HepG2 (cell line): ENCODE measurements around the gene HIVEP2. TPM values are rescaled to one million over a fixed set of nuclear protein-coding genes. Genes with fewer than 3 reads are reported as not detected.

Source experiments
- BRD4 ChIP-seq: sonication (generic); formaldehyde crosslinking; IDR thresholded peaks from 2 replicates; pipeline ENCODE4 v1.4.0; 2020; ENCODE audit warnings: missing genetic modification reagents
- DMAP1 ChIP-seq: IDR thresholded peaks from 2 replicates; pipeline ENCODE4 v1.6.1; 2016
- JUNB ChIP-seq: sonication (generic); formaldehyde crosslinking; IDR thresholded peaks from 2 replicates; pipeline ENCODE4 v1.8.0; 2022; ENCODE audit warnings: missing genetic modification reagents, mild to moderate bottlenecking, borderline replicate concordance
- KLF11 ChIP-seq: IDR thresholded peaks from 2 replicates; pipeline ENCODE4 v1.6.1; 2016; ENCODE audit warnings: missing compliant biosample characterization
- MAZ ChIP-seq, 2 experiments: sonication (generic) in 1 of 2; formaldehyde crosslinking in 1 of 2; IDR thresholded peaks; 2 replicates each; pipeline versions ENCODE4 v1.5.0 to v1.6.1; 2012 to 2020; ENCODE audit warnings: low read depth in 2 of 2, mild to moderate bottlenecking in 2 of 2, borderline replicate concordance in 1 of 2, improper control_type of control experiment in 1 of 2, low read length in 1 of 2, missing genetic modification reagents in 1 of 2, moderate library complexity in 1 of 2
- NFYB ChIP-seq: sonication (generic); formaldehyde crosslinking; IDR thresholded peaks from 2 replicates; pipeline ENCODE4 v1.4.0; 2020; ENCODE audit warnings: missing genetic modification reagents
- PRPF4 ChIP-seq: fragments of 200-400 bp; formaldehyde crosslinking; IDR thresholded peaks from 2 replicates; pipeline ENCODE4 v1.6.1; 2016; ENCODE audit warnings: low read length, low read depth; ENCODE audit not compliant: poor library complexity, severe bottlenecking
- RBM39 ChIP-seq: fragments of 200-400 bp; formaldehyde crosslinking; IDR thresholded peaks from one replicate; pipeline ENCODE4 v1.6.1; 2018; ENCODE audit warnings: antibody characterized with exemption, mild to moderate bottlenecking, low read depth, low read length; ENCODE audit not compliant: poor library complexity, severe bottlenecking
- RXRA ChIP-seq: sonication (generic); formaldehyde crosslinking; IDR thresholded peaks from 2 replicates; pipeline ENCODE4 v1.5.1; 2020; ENCODE audit warnings: missing genetic modification reagents
- TOE1 ChIP-seq: sonication (generic); formaldehyde crosslinking; IDR thresholded peaks from 2 replicates; pipeline ENCODE4 v1.4.0; 2020; ENCODE audit warnings: mild to moderate bottlenecking, missing genetic modification reagents
- ZMAT3 ChIP-seq: sonication (generic); formaldehyde crosslinking; conservative IDR thresholded peaks from 2 replicates; pipeline ENCODE4 v1.7.0; 2021; ENCODE audit warnings: missing genetic modification reagents
- ZNF225 ChIP-seq: sonication (generic); formaldehyde crosslinking; IDR thresholded peaks from 2 replicates; pipeline ENCODE4 v1.4.0; 2020; ENCODE audit warnings: mild to moderate bottlenecking, missing genetic modification reagents
- ZNF235 ChIP-seq: sonication (generic); formaldehyde crosslinking; IDR thresholded peaks from 2 replicates; pipeline ENCODE4 v1.8.1; 2023; ENCODE audit warnings: mild to moderate bottlenecking, missing genetic modification reagents, borderline replicate concordance
- ZNF484 ChIP-seq: sonication (generic); formaldehyde crosslinking; IDR thresholded peaks from 2 replicates; pipeline ENCODE4 v1.5.1; 2020; ENCODE audit warnings: mild to moderate bottlenecking, low read depth, missing genetic modification reagents, borderline replicate concordance
- ZNF678 ChIP-seq: sonication (generic); formaldehyde crosslinking; IDR thresholded peaks from 2 replicates; pipeline ENCODE4 v1.4.0; 2020; ENCODE audit warnings: mild to moderate bottlenecking, missing genetic modification reagents
- ZSCAN31 ChIP-seq: sonication (generic); formaldehyde crosslinking; IDR thresholded peaks from 2 replicates; pipeline ENCODE4 v1.5.0; 2020; ENCODE audit warnings: low read depth, mild to moderate bottlenecking, missing genetic modification reagents
- polyA plus RNA-seq, 8 experiments: library from polyadenylated mRNA; depleted of rRNA in 3 of 8; stranded (reverse) in 7 of 8; unstranded in 1 of 8; fragments of >200 nt; fragmentation: Illumina TruSeq in 4 of 8; extraction: Trizol in 4 of 8; gene quantifications; 2 replicates each; pipeline versions ENCODE4 v1.2.1 to v1.2.3, GENCODE V29; 2011 to 2016; ENCODE audit warnings: low read depth in 4 of 8, missing spikeins in 1 of 8, mixed read lengths in 1 of 8; ENCODE audit not compliant: insufficient read depth in 1 of 8
- total RNA-seq, 5 experiments: library from RNA; depleted of rRNA; stranded (reverse); fragments of >200 nt; fragmentation: Illumina TruSeq; extraction: Trizol; gene quantifications; 2 replicates each; pipeline ENCODE4 v1.2.3, GENCODE V29; 2016; ENCODE audit warnings: low read depth in 1 of 5
- TF ChIP-seq, protein P1 (sequence below): sonication (generic); formaldehyde crosslinking; IDR thresholded peaks from 2 replicates; pipeline ENCODE4 v1.5.0; 2020; ENCODE audit warnings: missing genetic modification reagents
- TF ChIP-seq, protein P2 (sequence below), 2 experiments: fragments of 450-650 bp in 1 of 2; sonication (generic) in 1 of 2; formaldehyde crosslinking; IDR thresholded peaks; 2 replicates each; pipeline versions ENCODE4 v1.5.0 to v1.8.0; 2020 to 2022; ENCODE audit warnings: mild to moderate bottlenecking in 1 of 2, missing genetic modification reagents in 1 of 2
- TF ChIP-seq, protein P3 (sequence below): sonication (generic); formaldehyde crosslinking; IDR thresholded peaks from 2 replicates; pipeline ENCODE4 v1.5.0; 2020; ENCODE audit warnings: missing genetic modification reagents
- TF ChIP-seq, protein P4 (sequence below): IDR thresholded peaks from 2 replicates; pipeline ENCODE4 v1.6.1; 2016; ENCODE audit warnings: missing compliant biosample characterization, missing genetic modification reagents, borderline replicate concordance
- TF ChIP-seq, protein P5 (sequence below): sonication (generic); formaldehyde crosslinking; IDR thresholded peaks from 2 replicates; pipeline ENCODE4 v1.4.0; 2020; ENCODE audit warnings: mild to moderate bottlenecking, missing genetic modification reagents

The HIVEP2 gene
- total and polyA plus RNA-seq, 2 of the 13 experiments (the other 11 are each of a cell fraction or from before 2014, with no cell fraction given), result 3.4 to 12.9 TPM

DNA sequence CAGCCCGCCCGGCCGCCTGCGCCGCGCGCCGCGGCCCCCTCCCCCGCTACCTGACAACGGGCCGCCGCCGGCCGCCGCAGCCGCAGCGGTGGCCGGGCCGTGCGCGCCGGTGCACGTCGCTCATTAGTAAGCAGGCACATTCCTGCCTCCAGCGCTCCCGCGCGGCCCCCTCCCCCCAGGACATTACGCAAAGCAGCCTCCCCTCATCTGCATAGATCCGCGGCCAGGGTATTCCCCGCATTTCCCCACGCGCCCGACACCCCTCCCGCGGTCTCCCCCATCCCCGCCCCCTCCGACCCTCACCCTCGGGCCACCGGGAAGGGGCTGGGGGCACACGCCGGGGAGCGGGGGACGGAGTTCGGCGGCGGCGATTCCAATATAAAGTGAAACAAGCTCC, at the start of gene HIVEP2 (continued):
- TF ChIP-seq ZMAT3 (0 out of 2 replicates have a peak, but pooled peaks have one; percentile 33), KLF11 (CRISPR knock-in tag) (no peak), ZNF235 (CRISPR knock-in tag) (0 out of 2 replicates have a peak, but pooled peaks have one; percentile 9), ZSCAN31 (CRISPR knock-in tag) (0 out of 2 replicates have a peak, but pooled peaks have one; percentile 13), ZNF678 (CRISPR knock-in tag) (no peak), ZNF225 (no peak), MAZ (IDR thresholded peaks at IDR 0.05; ENCODE audit: borderline replicate concordance, low read depth, low read length) (peak; percentile 98), MAZ (CRISPR knock-in tag; IDR thresholded peaks at IDR 0.05; ENCODE audit: low read depth) (peak; percentile 93), BRD4 (CRISPR knock-in tag) (no peak), NFYB (CRISPR knock-in tag) (no peak), RXRA (no peak), DMAP1 (CRISPR knock-in tag) (no peak), PRPF4 (no peak), JUNB (no peak), TOE1 (CRISPR knock-in tag) (no peak), RBM39 (no peak), ZNF484 (CRISPR knock-in tag) (no peak)
- TF ChIP-seq, protein P1, sequence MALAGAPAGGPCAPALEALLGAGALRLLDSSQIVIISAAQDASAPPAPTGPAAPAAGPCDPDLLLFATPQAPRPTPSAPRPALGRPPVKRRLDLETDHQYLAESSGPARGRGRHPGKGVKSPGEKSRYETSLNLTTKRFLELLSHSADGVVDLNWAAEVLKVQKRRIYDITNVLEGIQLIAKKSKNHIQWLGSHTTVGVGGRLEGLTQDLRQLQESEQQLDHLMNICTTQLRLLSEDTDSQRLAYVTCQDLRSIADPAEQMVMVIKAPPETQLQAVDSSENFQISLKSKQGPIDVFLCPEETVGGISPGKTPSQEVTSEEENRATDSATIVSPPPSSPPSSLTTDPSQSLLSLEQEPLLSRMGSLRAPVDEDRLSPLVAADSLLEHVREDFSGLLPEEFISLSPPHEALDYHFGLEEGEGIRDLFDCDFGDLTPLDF (CRISPR knock-in tag), result no peak
- TF ChIP-seq, protein P2, sequence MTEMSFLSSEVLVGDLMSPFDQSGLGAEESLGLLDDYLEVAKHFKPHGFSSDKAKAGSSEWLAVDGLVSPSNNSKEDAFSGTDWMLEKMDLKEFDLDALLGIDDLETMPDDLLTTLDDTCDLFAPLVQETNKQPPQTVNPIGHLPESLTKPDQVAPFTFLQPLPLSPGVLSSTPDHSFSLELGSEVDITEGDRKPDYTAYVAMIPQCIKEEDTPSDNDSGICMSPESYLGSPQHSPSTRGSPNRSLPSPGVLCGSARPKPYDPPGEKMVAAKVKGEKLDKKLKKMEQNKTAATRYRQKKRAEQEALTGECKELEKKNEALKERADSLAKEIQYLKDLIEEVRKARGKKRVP (CRISPR knock-in tag; IDR thresholded peaks at IDR 0.05), result no peak; a peak in 1 of 4 replicates
- TF ChIP-seq, protein P3, sequence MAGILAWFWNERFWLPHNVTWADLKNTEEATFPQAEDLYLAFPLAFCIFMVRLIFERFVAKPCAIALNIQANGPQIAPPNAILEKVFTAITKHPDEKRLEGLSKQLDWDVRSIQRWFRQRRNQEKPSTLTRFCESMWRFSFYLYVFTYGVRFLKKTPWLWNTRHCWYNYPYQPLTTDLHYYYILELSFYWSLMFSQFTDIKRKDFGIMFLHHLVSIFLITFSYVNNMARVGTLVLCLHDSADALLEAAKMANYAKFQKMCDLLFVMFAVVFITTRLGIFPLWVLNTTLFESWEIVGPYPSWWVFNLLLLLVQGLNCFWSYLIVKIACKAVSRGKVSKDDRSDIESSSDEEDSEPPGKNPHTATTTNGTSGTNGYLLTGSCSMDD (CRISPR knock-in tag), result no peak
- TF ChIP-seq, protein P4, sequence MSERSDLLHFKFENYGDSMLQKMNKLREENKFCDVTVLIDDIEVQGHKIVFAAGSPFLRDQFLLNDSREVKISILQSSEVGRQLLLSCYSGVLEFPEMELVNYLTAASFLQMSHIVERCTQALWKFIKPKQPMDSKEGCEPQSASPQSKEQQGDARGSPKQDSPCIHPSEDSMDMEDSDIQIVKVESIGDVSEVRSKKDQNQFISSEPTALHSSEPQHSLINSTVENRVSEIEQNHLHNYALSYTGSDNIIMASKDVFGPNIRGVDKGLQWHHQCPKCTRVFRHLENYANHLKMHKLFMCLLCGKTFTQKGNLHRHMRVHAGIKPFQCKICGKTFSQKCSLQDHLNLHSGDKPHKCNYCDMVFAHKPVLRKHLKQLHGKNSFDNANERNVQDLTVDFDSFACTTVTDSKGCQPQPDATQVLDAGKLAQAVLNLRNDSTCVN (CRISPR knock-in tag), result no peak
- TF ChIP-seq, protein P5, sequence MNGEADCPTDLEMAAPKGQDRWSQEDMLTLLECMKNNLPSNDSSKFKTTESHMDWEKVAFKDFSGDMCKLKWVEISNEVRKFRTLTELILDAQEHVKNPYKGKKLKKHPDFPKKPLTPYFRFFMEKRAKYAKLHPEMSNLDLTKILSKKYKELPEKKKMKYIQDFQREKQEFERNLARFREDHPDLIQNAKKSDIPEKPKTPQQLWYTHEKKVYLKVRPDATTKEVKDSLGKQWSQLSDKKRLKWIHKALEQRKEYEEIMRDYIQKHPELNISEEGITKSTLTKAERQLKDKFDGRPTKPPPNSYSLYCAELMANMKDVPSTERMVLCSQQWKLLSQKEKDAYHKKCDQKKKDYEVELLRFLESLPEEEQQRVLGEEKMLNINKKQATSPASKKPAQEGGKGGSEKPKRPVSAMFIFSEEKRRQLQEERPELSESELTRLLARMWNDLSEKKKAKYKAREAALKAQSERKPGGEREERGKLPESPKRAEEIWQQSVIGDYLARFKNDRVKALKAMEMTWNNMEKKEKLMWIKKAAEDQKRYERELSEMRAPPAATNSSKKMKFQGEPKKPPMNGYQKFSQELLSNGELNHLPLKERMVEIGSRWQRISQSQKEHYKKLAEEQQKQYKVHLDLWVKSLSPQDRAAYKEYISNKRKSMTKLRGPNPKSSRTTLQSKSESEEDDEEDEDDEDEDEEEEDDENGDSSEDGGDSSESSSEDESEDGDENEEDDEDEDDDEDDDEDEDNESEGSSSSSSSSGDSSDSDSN (CRISPR knock-in tag), result 0 out of 2 replicates have a peak, but pooled peaks have one; percentile 43
